Astrocyte (in vitro differentiated cells and primary cell): ENCODE results near the gene PDZRN4. TPM values are rescaled to one million over a fixed set of nuclear protein-coding genes. Genes with fewer than 3 reads are reported as not detected.

Experiments used
- DNase-seq: peaks from one replicate; pipeline ENCODE4 v3.0.0-alpha.2; 2010; ENCODE audit warnings: low read depth
- FAIRE-seq: peaks from 2 replicates; lab custom pipeline; 2011; peaks lifted over from hg19 to GRCh38; lab: Jason Lieb, UNC
- H2AFZ ChIP-seq: 2 replicates; pipeline ENCODE4 v1.6.0; 2012; ENCODE audit warnings: low read depth, low read length, inconsistent platforms
- H3K27ac ChIP-seq: 2 replicates; pipeline ENCODE4 v1.5.1; 2011; ENCODE audit warnings: low read depth, low read length, inconsistent platforms
- H3K27me3 ChIP-seq: 2 replicates; pipeline ENCODE4 v1.6.0; 2011; ENCODE audit warnings: low read length, inconsistent platforms; ENCODE audit not compliant: insufficient read depth
- H3K36me3 ChIP-seq: 2 replicates; pipeline ENCODE4 v1.5.1; 2011; ENCODE audit warnings: low read length, inconsistent platforms; ENCODE audit not compliant: insufficient read depth
- H3K4me1 ChIP-seq: 2 replicates; pipeline ENCODE4 v1.5.1; 2011; ENCODE audit warnings: low read length, inconsistent platforms; ENCODE audit not compliant: insufficient read depth
- H3K4me2 ChIP-seq: 2 replicates; pipeline ENCODE4 v1.6.0; 2012; ENCODE audit warnings: low read length, inconsistent platforms
- H3K4me3 ChIP-seq: 2 replicates; pipeline ENCODE4 v1.5.1; 2011; ENCODE audit warnings: low read depth, mild to moderate bottlenecking, low read length, inconsistent platforms; ENCODE audit not compliant: insufficient read depth
- H3K79me2 ChIP-seq: 2 replicates; pipeline ENCODE4 v1.6.0; 2012; ENCODE audit warnings: mild to moderate bottlenecking, low read length, inconsistent platforms; ENCODE audit not compliant: insufficient read depth
- H3K9ac ChIP-seq: 2 replicates; pipeline ENCODE4 v1.6.0; 2012; ENCODE audit warnings: mild to moderate bottlenecking, low read length, inconsistent platforms
- H3K9me3 ChIP-seq: 2 replicates; pipeline ENCODE4 v1.5.1; 2012; ENCODE audit warnings: low read depth, mild to moderate bottlenecking, low read length, inconsistent platforms; ENCODE audit not compliant: insufficient read depth
- H4K20me1 ChIP-seq: 2 replicates; pipeline ENCODE4 v1.6.0; 2012; ENCODE audit warnings: low read length, inconsistent platforms; ENCODE audit not compliant: insufficient read depth
- H3K27ac Mint-ChIP-seq: one replicate; pipeline ENCODE4 v1.8.0; 2021; ENCODE audit warnings: mild to moderate bottlenecking, mixed read lengths; ENCODE audit not compliant: unreplicated experiment
- H3K27me3 Mint-ChIP-seq: one replicate; pipeline ENCODE4 v1.8.0; 2021; ENCODE audit warnings: low read depth, mixed read lengths; ENCODE audit not compliant: unreplicated experiment
- H3K36me3 Mint-ChIP-seq: one replicate; pipeline ENCODE4 v1.8.0; 2021; ENCODE audit warnings: low read depth, mixed read lengths; ENCODE audit not compliant: unreplicated experiment
- H3K4me1 Mint-ChIP-seq: one replicate; pipeline ENCODE4 v1.8.0; 2021; ENCODE audit warnings: low read depth, mixed read lengths; ENCODE audit not compliant: unreplicated experiment
- H3K4me3 Mint-ChIP-seq: one replicate; pipeline ENCODE4 v1.8.0; 2021; ENCODE audit warnings: mild to moderate bottlenecking, moderate library complexity, mixed read lengths; ENCODE audit not compliant: unreplicated experiment
- H3K9me3 Mint-ChIP-seq: one replicate; pipeline ENCODE4 v1.8.0; 2021; ENCODE audit warnings: mild to moderate bottlenecking, mixed read lengths; ENCODE audit not compliant: unreplicated experiment
- CTCF ChIP-seq: IDR thresholded peaks from 2 replicates; pipeline ENCODE4 v1.5.1; 2011; ENCODE audit warnings: low read depth, mild to moderate bottlenecking, inconsistent platforms, low read length, moderate library complexity; ENCODE audit not compliant: insufficient read depth
- EZH2 ChIP-seq: IDR thresholded peaks from 2 replicates; pipeline ENCODE4 v1.6.1; 2012; ENCODE audit warnings: mild to moderate bottlenecking, low read length, inconsistent platforms; ENCODE audit not compliant: insufficient read depth
- total RNA-seq: library from RNA; stranded (reverse); gene quantifications from 2 replicates; pipeline ENCODE4 v1.2.1, GENCODE V29; 2021

PDZRN4 gene
- total RNA-seq, 1 donor from 2014 or later = not detected

GRCh38 chr12:41293011-41293410, 104.9 kb downstream of the PDZRN4 start:
- Histone ChIP-seq H4K20me1 (no peaks in the 10 kb centered on the region), H3K4me2 (no peak overlapping the region), H3K79me2 (no peaks in the 10 kb centered on the region), H3K4me1 (no peaks in the 10 kb centered on the region), H3K9me3 (no peaks in the 10 kb centered on the region), H3K27me3 (no peaks in the 10 kb centered on the region), H3K4me3 (no peak overlapping the region), H2AFZ (no peak overlapping the region), H3K9ac (no peak overlapping the region), H3K27ac (no peak overlapping the region), H3K36me3 (no peaks in the 10 kb centered on the region)
- no peak for TF ChIP-seq EZH2
- no peak for TF ChIP-seq CTCF
- no peak overlapping the region for H3K4me3 Mint-ChIP-seq
- H3K27me3 Mint-ChIP-seq = no peaks in the 10 kb centered on the region
- DNase-seq = no peak
- no peaks in the 10 kb centered on the region for H3K36me3 Mint-ChIP-seq
- H3K4me1 Mint-ChIP-seq = peaks cover 2% of the 10 kb centered on the region
- no peaks in the 10 kb centered on the region for H3K9me3 Mint-ChIP-seq
- H3K27ac Mint-ChIP-seq = no peak overlapping the region
- FAIRE-seq = no peak

DNA sequence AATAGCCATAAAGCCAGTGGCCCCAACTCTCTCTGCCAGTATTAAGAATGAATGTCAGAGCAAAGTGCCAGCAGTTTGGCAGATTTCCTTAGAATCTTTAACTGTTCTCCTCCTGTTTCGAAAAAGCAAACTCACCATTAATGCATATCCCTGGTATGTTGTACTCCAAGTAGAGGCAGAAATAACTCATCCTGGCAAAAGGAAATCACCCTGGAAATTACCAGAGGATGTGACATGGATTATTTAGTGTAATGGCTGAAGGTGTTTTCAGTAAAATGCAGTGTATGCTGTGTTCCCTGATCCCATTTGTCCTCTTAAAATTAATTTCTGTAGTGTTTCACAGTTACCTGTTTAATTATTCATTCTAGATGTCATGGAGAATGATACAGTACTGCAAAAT, 105.3 kb downstream of the PDZRN4 start:
- no peaks in the 10 kb centered on the region for H3K4me1 ChIP-seq

More for the DNA sequence above, 105.3 kb downstream of the PDZRN4 start:
- Mint-ChIP-seq H3K27ac (no peak overlapping the region), H3K4me1 (peaks cover 2% of the 10 kb centered on the region), H3K27me3 (no peaks in the 10 kb centered on the region), H3K9me3 (no peaks in the 10 kb centered on the region), H3K36me3 (no peaks in the 10 kb centered on the region), H3K4me3 (no peak overlapping the region)
- H3K27ac ChIP-seq = no peak overlapping the region
- H3K9me3 ChIP-seq = no peaks in the 10 kb centered on the region
- no peak overlapping the region for H3K4me2 ChIP-seq
- H3K9ac ChIP-seq = no peak overlapping the region
- TF ChIP-seq EZH2 = no peak
- no peak for TF ChIP-seq CTCF
- no peak for DNase-seq
- no peak for FAIRE-seq
- H2AFZ ChIP-seq = no peak overlapping the region
- H3K4me3 ChIP-seq = no peak overlapping the region
- no peaks in the 10 kb centered on the region for H3K36me3 ChIP-seq
- H3K79me2 ChIP-seq = no peaks in the 10 kb centered on the region
- no peaks in the 10 kb centered on the region for H4K20me1 ChIP-seq
- H3K27me3 ChIP-seq = no peaks in the 10 kb centered on the region
